Measurements from ENCODE around the gene TXNDC5.

GRCh38 chr6:7920425-7920824 is 9.8 kb upstream of the TXNDC5 start:
- TF ChIP-seq, protein P1, sequence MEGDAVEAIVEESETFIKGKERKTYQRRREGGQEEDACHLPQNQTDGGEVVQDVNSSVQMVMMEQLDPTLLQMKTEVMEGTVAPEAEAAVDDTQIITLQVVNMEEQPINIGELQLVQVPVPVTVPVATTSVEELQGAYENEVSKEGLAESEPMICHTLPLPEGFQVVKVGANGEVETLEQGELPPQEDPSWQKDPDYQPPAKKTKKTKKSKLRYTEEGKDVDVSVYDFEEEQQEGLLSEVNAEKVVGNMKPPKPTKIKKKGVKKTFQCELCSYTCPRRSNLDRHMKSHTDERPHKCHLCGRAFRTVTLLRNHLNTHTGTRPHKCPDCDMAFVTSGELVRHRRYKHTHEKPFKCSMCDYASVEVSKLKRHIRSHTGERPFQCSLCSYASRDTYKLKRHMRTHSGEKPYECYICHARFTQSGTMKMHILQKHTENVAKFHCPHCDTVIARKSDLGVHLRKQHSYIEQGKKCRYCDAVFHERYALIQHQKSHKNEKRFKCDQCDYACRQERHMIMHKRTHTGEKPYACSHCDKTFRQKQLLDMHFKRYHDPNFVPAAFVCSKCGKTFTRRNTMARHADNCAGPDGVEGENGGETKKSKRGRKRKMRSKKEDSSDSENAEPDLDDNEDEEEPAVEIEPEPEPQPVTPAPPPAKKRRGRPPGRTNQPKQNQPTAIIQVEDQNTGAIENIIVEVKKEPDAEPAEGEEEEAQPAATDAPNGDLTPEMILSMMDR (IDR thresholded peaks at IDR 0.05; ENCODE audit: low read length): no peak
- TF ChIP-seq EZH2phosphoT487 (IDR thresholded peaks at IDR 0.05; ENCODE audit: low read length): no peak
- no peak for TF ChIP-seq EZH2 (optimal IDR thresholded peaks at IDR 0.05; ENCODE audit: low read depth, low read length)

Measured in MM.1S (cell line).